ENCODE measurements around the gene PRKAG2.
"Not testable (repeated sequence)": the region's sequence is repeated elsewhere in the genome, so short reads cannot be mapped to it uniquely, and the experiment has no call there.

The PRKAG2 gene

DNA sequence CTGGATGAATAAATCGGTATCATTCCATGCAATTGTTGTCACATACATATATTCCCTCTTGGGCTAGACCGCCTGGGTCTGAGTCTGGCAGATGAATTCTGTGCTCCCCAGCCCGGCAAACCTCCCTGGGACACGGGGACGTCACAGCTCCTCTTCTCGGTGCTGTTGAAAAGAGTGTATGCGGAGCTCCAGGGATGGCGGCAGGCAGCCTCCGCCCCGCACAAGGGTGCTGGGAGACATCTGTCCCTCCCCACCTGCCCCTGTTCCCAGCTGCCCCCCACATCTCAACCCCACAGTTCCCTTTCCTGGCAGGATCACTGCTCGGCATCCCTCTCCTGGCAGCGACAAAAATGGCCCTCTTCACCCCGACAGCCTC lies 32.1 kb downstream of the PRKAG2 start:
- H3K9ac ChIP-seq (ENCODE audit: low read length): no peak overlapping the region
- H3K27me3 ChIP-seq (ENCODE audit: insufficient read depth, low read length): peaks cover 14% of the 10 kb centered on the region
- no peak overlapping the region for H3K4me2 ChIP-seq (ENCODE audit: low read length)
- no peak overlapping the region for H3K27ac ChIP-seq (ENCODE audit: low read depth, low read length, poor library complexity, severe bottlenecking)
- no peaks in the 10 kb centered on the region for H3K9me2 ChIP-seq (ENCODE audit: low read depth, low read length)
- no peaks in the 10 kb centered on the region for H3K9me3 ChIP-seq (ENCODE audit: low read length)
- no peak overlapping the region for H3K4me3 ChIP-seq (ENCODE audit: low read depth, low read length, poor library complexity, severe bottlenecking)
- H2AFZ ChIP-seq (ENCODE audit: low read length): no peak overlapping the region
- no peak for TF ChIP-seq EZH2 (IDR thresholded peaks at IDR 0.05; ENCODE audit: borderline replicate concordance, low read length)
- TF ChIP-seq, protein P1, sequence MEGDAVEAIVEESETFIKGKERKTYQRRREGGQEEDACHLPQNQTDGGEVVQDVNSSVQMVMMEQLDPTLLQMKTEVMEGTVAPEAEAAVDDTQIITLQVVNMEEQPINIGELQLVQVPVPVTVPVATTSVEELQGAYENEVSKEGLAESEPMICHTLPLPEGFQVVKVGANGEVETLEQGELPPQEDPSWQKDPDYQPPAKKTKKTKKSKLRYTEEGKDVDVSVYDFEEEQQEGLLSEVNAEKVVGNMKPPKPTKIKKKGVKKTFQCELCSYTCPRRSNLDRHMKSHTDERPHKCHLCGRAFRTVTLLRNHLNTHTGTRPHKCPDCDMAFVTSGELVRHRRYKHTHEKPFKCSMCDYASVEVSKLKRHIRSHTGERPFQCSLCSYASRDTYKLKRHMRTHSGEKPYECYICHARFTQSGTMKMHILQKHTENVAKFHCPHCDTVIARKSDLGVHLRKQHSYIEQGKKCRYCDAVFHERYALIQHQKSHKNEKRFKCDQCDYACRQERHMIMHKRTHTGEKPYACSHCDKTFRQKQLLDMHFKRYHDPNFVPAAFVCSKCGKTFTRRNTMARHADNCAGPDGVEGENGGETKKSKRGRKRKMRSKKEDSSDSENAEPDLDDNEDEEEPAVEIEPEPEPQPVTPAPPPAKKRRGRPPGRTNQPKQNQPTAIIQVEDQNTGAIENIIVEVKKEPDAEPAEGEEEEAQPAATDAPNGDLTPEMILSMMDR (IDR thresholded peaks at IDR 0.05; ENCODE audit: low read length): no peak
- no peaks in the 10 kb centered on the region for H3K36me3 ChIP-seq (ENCODE audit: insufficient read depth, low read length)
- no peaks in the 10 kb centered on the region for H4K20me1 ChIP-seq (ENCODE audit: insufficient read depth, low read length)
- H3F3A ChIP-seq (ENCODE audit: insufficient read depth, low read length): no peaks in the 10 kb centered on the region
- H3K79me2 ChIP-seq (ENCODE audit: insufficient read depth, low read length): no peaks in the 10 kb centered on the region
- no peaks in the 10 kb centered on the region for H3K4me1 ChIP-seq (ENCODE audit: insufficient read depth, low read length, severe bottlenecking)

DNA sequence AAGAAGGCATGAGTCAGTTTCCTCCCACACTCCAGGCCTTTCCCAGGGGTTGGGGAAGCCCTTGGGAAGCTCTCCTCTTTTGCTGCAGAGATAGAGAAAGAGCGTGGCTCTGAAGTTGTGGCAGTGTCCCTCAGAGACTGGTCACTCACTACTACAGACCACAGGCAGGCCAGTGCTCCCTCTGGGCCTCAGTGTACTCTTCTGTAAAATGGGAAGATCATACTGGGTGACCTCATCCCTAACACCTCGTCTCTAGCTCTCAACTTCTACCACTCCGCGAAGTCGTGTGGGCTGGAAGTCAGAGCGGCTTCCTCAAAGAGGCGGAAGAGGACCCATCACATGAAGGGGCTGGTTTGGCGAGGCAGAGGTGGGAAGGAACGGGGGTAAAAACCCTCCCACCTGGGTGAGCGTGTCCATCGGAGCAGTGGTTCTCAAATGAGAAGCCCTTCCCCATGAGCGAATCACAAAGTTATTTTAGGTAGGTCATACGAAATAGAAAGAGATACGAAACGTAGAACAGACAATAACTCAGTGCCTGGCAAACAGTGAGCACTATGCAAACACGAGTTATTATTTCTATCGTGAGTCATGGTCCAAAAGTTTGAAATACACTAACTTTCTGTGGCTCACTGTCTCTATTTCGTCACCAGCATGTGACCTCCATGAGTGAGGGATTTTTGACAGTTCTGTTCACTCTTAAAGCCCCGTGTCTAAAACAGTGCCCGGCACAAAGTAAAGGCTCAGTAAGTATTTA lies 32.7 kb downstream of the PRKAG2 start:
- no peak overlapping the region for H3K9ac ChIP-seq (ENCODE audit: low read length)
- H3K36me3 ChIP-seq (ENCODE audit: insufficient read depth, low read length): no peaks in the 10 kb centered on the region
- H3K27me3 ChIP-seq (ENCODE audit: insufficient read depth, low read length): peaks cover 14% of the 10 kb centered on the region
- H3K4me3 ChIP-seq (ENCODE audit: low read depth, low read length, poor library complexity, severe bottlenecking): no peak overlapping the region
- peaks cover 3% of the 10 kb centered on the region for H3K4me1 ChIP-seq (ENCODE audit: insufficient read depth, low read length, severe bottlenecking)
- no peaks in the 10 kb centered on the region for H3K79me2 ChIP-seq (ENCODE audit: insufficient read depth, low read length)
- H3F3A ChIP-seq (ENCODE audit: insufficient read depth, low read length): no peaks in the 10 kb centered on the region
- no peak overlapping the region for H3K4me2 ChIP-seq (ENCODE audit: low read length)
- no peaks in the 10 kb centered on the region for H3K9me2 ChIP-seq (ENCODE audit: low read depth, low read length)
- no peak overlapping the region for H3K27ac ChIP-seq (ENCODE audit: low read depth, low read length, poor library complexity, severe bottlenecking)
- no peaks in the 10 kb centered on the region for H4K20me1 ChIP-seq (ENCODE audit: insufficient read depth, low read length)
- H2AFZ ChIP-seq (ENCODE audit: low read length): no peak overlapping the region
- TF ChIP-seq, protein P1 (IDR thresholded peaks at IDR 0.05; ENCODE audit: low read length): no peak
- no peak for TF ChIP-seq EZH2 (IDR thresholded peaks at IDR 0.05; ENCODE audit: borderline replicate concordance, low read length)
- no peaks in the 10 kb centered on the region for H3K9me3 ChIP-seq (ENCODE audit: low read length)

DNA sequence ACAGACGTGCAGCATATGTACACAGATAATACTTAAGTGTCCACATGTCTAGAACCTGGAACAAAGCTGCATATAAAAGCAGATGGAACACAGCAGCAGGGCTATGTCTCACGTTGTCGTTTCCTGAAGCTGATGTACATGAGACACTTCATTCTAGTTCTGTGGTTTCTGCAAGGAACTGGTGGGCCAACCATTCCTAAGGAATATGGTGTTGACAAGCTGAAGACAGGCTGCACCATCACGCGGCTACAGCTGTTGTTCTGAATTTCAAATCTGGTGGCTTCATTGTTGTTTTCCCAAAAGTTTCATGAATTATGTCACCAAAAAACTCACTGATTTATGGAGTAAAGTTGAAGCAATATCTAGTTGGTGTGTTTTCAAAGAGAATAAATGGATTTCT lies 33.7 kb downstream of the PRKAG2 start:
- Histone ChIP-seq H3K4me1 (ENCODE audit: insufficient read depth, low read length, severe bottlenecking) (peaks cover 4% of the 10 kb centered on the region), H4K20me1 (ENCODE audit: insufficient read depth, low read length) (no peaks in the 10 kb centered on the region), H3F3A (ENCODE audit: insufficient read depth, low read length) (no peaks in the 10 kb centered on the region), H3K79me2 (ENCODE audit: insufficient read depth, low read length) (no peaks in the 10 kb centered on the region), H3K9me2 (ENCODE audit: low read depth, low read length) (no peaks in the 10 kb centered on the region), H3K27me3 (ENCODE audit: insufficient read depth, low read length) (peaks cover 14% of the 10 kb centered on the region), H3K4me2 (ENCODE audit: low read length) (no peak overlapping the region), H3K27ac (ENCODE audit: low read depth, low read length, poor library complexity, severe bottlenecking) (no peak overlapping the region), H3K4me3 (ENCODE audit: low read depth, low read length, poor library complexity, severe bottlenecking) (no peak overlapping the region), H3K9me3 (ENCODE audit: low read length) (no peaks in the 10 kb centered on the region), H3K36me3 (ENCODE audit: insufficient read depth, low read length) (no peaks in the 10 kb centered on the region), H2AFZ (ENCODE audit: low read length) (no peak overlapping the region), H3K9ac (ENCODE audit: low read length) (no peak overlapping the region)
- no peak for TF ChIP-seq EZH2 (IDR thresholded peaks at IDR 0.05; ENCODE audit: borderline replicate concordance, low read length)
- TF ChIP-seq, protein P1 (IDR thresholded peaks at IDR 0.05; ENCODE audit: low read length): no peak

DNA sequence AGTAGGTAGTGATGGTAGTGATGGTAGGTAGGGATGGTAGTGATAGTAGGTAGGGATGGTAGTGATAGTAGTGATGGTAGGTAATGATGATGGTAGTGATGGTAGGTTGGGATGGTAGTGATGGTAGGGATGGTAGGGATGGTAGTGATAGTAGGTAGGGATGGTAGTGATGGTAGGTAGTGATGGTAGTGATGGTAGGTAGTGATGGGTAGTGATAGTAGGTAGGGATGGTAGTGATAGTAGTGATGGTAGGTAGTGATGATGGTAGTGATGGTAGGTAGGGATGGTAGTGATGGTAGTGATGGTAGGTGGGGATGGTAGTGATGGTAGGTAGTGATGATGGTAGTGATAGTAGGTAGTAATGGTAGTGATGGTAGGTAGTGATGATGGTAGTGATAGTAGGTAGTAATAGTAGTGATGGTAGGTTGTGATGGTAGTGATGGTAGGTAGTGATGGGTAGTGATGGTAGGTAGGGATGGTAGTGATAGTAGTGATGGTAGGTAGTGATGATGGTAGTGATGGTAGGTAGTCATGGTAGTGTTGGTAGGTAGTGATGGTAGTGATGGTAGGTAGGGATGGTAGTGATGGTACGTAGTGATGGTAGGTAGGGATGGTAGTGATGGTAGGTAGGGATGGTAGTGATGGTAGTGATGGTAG lies 35.4 kb downstream of the PRKAG2 start:
- not testable (repeated sequence) for H3K36me3 ChIP-seq (ENCODE audit: insufficient read depth, low read length); H3F3A ChIP-seq (ENCODE audit: insufficient read depth, low read length); H3K9me2 ChIP-seq (ENCODE audit: low read depth, low read length); H2AFZ ChIP-seq (ENCODE audit: low read length); H3K27ac ChIP-seq (ENCODE audit: low read depth, low read length, poor library complexity, severe bottlenecking); H3K79me2 ChIP-seq (ENCODE audit: insufficient read depth, low read length); H3K4me1 ChIP-seq (ENCODE audit: insufficient read depth, low read length, severe bottlenecking); H4K20me1 ChIP-seq (ENCODE audit: insufficient read depth, low read length); H3K9ac ChIP-seq (ENCODE audit: low read length); H3K4me3 ChIP-seq (ENCODE audit: low read depth, low read length, poor library complexity, severe bottlenecking); H3K4me2 ChIP-seq (ENCODE audit: low read length); H3K9me3 ChIP-seq (ENCODE audit: low read length)
- H3K27me3 ChIP-seq (ENCODE audit: insufficient read depth, low read length): peaks cover 14% of the 10 kb centered on the region

All from OCI-LY1 (cell line).